HK-2 (cell line): ENCODE data around the gene OR10K1.
"Not testable (repeated sequence)": the region's sequence is repeated elsewhere in the genome, so short reads cannot be mapped to it uniquely, and the experiment has no call there.

Source experiments
- DNase-seq: peaks from one replicate; pipeline ENCODE4 v3.0.0-alpha.2; 2018; ENCODE audit not compliant: unreplicated experiment

OR10K1 gene

GRCh38 chr1:158461534-158461933, at the start of gene OR10K1:
TSS of gene OR10K1 (plus strand) at chr1:158461834. CDS start at chr1:158465562, 3,728 bp downstream.
- DNase-seq: no peak

GRCh38 chr1:158414651-158415345, 46.8 kb upstream of the OR10K1 start:
- DNase-seq: no peak

- DNase-seq: no peak
These were observed 44.0 kb upstream of the OR10K1 start for GRCh38 chr1:158417586-158417985.

GRCh38 chr1:158422212-158422611, 39.4 kb upstream of the OR10K1 start:
- DNase-seq: no peak

- DNase-seq: no peak
These were observed 36.6 kb upstream of the OR10K1 start for GRCh38 chr1:158425027-158425426.

GRCh38 chr1:158426137-158426536, 35.5 kb upstream of the OR10K1 start, which contains the start of gene OR10K2:
TSS of gene OR10K2 (minus strand) at chr1:158426237. CDS start at chr1:158420866, 5,371 bp downstream.
- DNase-seq: no peak

GRCh38 chr1:158430163-158430562, 31.5 kb upstream of the OR10K1 start:
- DNase-seq: not testable (repeated sequence)

- DNase-seq: no peak
These were observed 26.9 kb upstream of the OR10K1 start for GRCh38 chr1:158434741-158435140.

- no peak for DNase-seq
These were observed 16.3 kb upstream of the OR10K1 start for GRCh38 chr1:158445376-158445775.

- DNase-seq: no peak
These were observed 7.1 kb upstream of the OR10K1 start for GRCh38 chr1:158454537-158454936.

GRCh38 chr1:158457246-158457645, 4.4 kb upstream of the OR10K1 start:
- no peak for DNase-seq

GRCh38 chr1:158458263-158458662, 3.4 kb upstream of the OR10K1 start:
- no peak for DNase-seq

GRCh38 chr1:158471920-158472319, 10.3 kb downstream of the OR10K1 start, which contains the start of gene OR10R2:
TSS of gene OR10R2 (plus strand) at chr1:158472220. CDS start at chr1:158472326, 106 bp downstream.
- no peak for DNase-seq

- no peak for DNase-seq
These were observed 23.8 kb downstream of the OR10K1 start for GRCh38 chr1:158485455-158485854.

- no peak for DNase-seq
These were observed 29.7 kb downstream of the OR10K1 start for GRCh38 chr1:158491316-158491715.

GRCh38 chr1:158493054-158493453, 31.4 kb downstream of the OR10K1 start:
- no peak for DNase-seq

- DNase-seq: no peak
These were observed 33.2 kb downstream of the OR10K1 start for GRCh38 chr1:158494796-158495195.

GRCh38 chr1:158496374-158496773, 34.7 kb downstream of the OR10K1 start:
- DNase-seq: no peak

- DNase-seq: peak; percentile 5
These were observed 44.8 kb downstream of the OR10K1 start for GRCh38 chr1:158506369-158506987.

GRCh38 chr1:158507511-158507910, 45.9 kb downstream of the OR10K1 start:
- DNase-seq: no peak

GRCh38 chr1:158509471-158510156, 48.0 kb downstream of the OR10K1 start:
- no peak for DNase-seq

- no peak for DNase-seq
These were observed 55.3 kb downstream of the OR10K1 start for GRCh38 chr1:158516966-158517365.
